ENCODE measurements around the gene CYP4F2. TPM values are rescaled to one million over a fixed set of nuclear protein-coding genes. Genes with fewer than 3 reads are reported as not detected.
"Not testable (repeated sequence)": the region's sequence is repeated elsewhere in the genome, so short reads cannot be mapped to it uniquely, and the experiment has no call there.

Gene CYP4F2
- polyA plus RNA-seq, 1 donor (not counting 4 experiments of a cell fraction or from before 2014, with no cell fraction given): 0.13 TPM

- FAIRE-seq: peak; percentile 80
- dilution Hi-C loops (cut with MboI; ENCODE audit: extremely low pct_ligation_motif_present, low sequenced_read_pairs): no loop called here
- no peaks in the 10 kb centered on the region for H4K20me1 ChIP-seq (ENCODE audit: control insufficient read depth, extremely low read depth, insufficient read depth, low read length)
Measured at GRCh38 chr19:15836330-15837220, 61.3 kb downstream of the CYP4F2 start.

DNA sequence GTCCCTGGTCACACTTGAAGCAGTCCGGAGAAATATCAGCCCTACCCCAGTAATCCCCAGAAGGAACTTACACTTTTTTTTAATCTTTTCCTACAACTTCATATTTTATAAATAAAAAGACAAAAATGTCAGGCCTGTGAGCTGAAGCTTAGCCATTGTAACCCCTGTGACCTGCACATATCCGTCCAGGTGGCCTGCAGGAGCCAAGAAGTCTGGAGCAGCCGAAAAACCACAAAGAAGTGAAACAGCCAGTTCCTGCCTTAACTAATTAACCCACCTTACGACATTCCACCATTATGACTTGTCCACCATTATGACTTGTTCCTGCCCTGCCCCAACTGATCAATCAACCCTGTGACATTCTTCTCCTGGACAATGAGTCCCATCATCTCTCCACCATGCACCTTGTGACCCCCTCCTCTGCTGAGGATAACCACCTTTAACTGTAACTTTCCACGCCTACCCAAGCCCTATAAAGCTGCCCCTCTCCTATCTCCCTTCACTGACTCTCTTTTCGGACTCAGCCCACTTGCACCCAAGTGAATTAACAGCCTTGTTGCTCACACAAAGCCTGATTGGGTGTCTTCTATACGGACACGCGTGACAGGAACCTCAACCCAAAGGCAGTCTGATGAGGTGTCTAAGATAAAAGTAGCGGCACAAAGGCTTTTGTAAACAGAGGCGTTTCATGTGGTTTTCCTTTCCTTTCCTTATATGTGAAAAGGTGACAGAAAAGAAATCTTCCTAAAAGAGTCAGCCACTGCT, 62.1 kb downstream of the CYP4F2 start:
- Histone ChIP-seq H3K4me2 (ENCODE audit: control insufficient read depth, extremely low read depth, insufficient read depth, low read depth, low read length) (peak overlapping the region; percentile 99), H3K27ac (ENCODE audit: control insufficient read depth, insufficient read depth, low read length) (peak overlapping the region; percentile 99), H3K4me3 (ENCODE audit: control insufficient read depth in 2 of 3, extremely low read depth in 1 of 3, insufficient read depth in 2 of 3, low read depth in 1 of 3, low read length in 3 of 3) (peak overlapping the region; percentile 41 to 86 (median 66)), H2AFZ (ENCODE audit: control insufficient read depth, low read length) (peak overlapping the region; percentile 49), H3K9ac (ENCODE audit: control insufficient read depth, extremely low read depth, insufficient read depth, low read length) (peak overlapping the region; percentile 95), H3K4me1 (ENCODE audit: control insufficient read depth, extremely low read depth, insufficient read depth, low read length) (peaks cover 43% of the 10 kb centered on the region)
- H3K79me2 ChIP-seq (ENCODE audit: control insufficient read depth, insufficient read depth, low read length); H3K27me3 ChIP-seq (ENCODE audit: control insufficient read depth, extremely low read depth, insufficient read depth, low read length); dilution Hi-C loops (cut with MboI; ENCODE audit: extremely low pct_ligation_motif_present, low sequenced_read_pairs); H3K36me3 ChIP-seq (ENCODE audit: control insufficient read depth in 2 of 2, extremely low read depth in 1 of 2, insufficient read depth in 2 of 2, low read length in 2 of 2); H3K9me1 ChIP-seq (ENCODE audit: control insufficient read depth, extremely low read depth, insufficient read depth, low read length); H3K9me3 ChIP-seq (ENCODE audit: control insufficient read depth, low read depth, low read length); H4K20me1 ChIP-seq (ENCODE audit: control insufficient read depth, extremely low read depth, insufficient read depth, low read length): not testable (repeated sequence)
- peak; percentile 43 for FAIRE-seq
- DNase-seq (ENCODE audit: low read depth, low spot score): peak; percentile 19

More at GRCh38 chr19:15836330-15837220, 61.3 kb downstream of the CYP4F2 start:
- no peak for TF ChIP-seq EZH2 (IDR thresholded peaks at IDR 0.05; ENCODE audit: low read length)
- TF ChIP-seq, protein P1, sequence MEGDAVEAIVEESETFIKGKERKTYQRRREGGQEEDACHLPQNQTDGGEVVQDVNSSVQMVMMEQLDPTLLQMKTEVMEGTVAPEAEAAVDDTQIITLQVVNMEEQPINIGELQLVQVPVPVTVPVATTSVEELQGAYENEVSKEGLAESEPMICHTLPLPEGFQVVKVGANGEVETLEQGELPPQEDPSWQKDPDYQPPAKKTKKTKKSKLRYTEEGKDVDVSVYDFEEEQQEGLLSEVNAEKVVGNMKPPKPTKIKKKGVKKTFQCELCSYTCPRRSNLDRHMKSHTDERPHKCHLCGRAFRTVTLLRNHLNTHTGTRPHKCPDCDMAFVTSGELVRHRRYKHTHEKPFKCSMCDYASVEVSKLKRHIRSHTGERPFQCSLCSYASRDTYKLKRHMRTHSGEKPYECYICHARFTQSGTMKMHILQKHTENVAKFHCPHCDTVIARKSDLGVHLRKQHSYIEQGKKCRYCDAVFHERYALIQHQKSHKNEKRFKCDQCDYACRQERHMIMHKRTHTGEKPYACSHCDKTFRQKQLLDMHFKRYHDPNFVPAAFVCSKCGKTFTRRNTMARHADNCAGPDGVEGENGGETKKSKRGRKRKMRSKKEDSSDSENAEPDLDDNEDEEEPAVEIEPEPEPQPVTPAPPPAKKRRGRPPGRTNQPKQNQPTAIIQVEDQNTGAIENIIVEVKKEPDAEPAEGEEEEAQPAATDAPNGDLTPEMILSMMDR (optimal IDR thresholded peaks at IDR 0.05 in 1 of 3, IDR thresholded peaks at IDR 0.05 in 1 of 3, conservative IDR thresholded peaks at IDR 0.05 in 1 of 3; ENCODE audit: extremely low read depth in 1 of 3, insufficient read depth in 2 of 3, low read length in 3 of 3): no peak
- Histone ChIP-seq H3K9me1 (ENCODE audit: control insufficient read depth, extremely low read depth, insufficient read depth, low read length) (no peaks in the 10 kb centered on the region), H2AFZ (ENCODE audit: control insufficient read depth, low read length) (peak overlapping the region; percentile 74), H3K36me3 (ENCODE audit: control insufficient read depth in 2 of 2, extremely low read depth in 1 of 2, insufficient read depth in 2 of 2, low read length in 2 of 2) (no peaks in the 10 kb centered on the region), H3K4me2 (ENCODE audit: control insufficient read depth, extremely low read depth, insufficient read depth, low read depth, low read length) (peak overlapping the region; percentile 99), H3K4me3 (ENCODE audit: control insufficient read depth in 2 of 3, extremely low read depth in 1 of 3, insufficient read depth in 2 of 3, low read depth in 1 of 3, low read length in 3 of 3) (peak overlapping the region; percentile 41 to 86 (median 66)), H3K79me2 (ENCODE audit: control insufficient read depth, insufficient read depth, low read length) (no peaks in the 10 kb centered on the region), H3K9me3 (ENCODE audit: control insufficient read depth, low read depth, low read length) (no peaks in the 10 kb centered on the region), H3K27ac (ENCODE audit: control insufficient read depth, insufficient read depth, low read length) (peak overlapping the region; percentile 99), H3K4me1 (ENCODE audit: control insufficient read depth, extremely low read depth, insufficient read depth, low read length) (peaks cover 43% of the 10 kb centered on the region), H3K27me3 (ENCODE audit: control insufficient read depth, extremely low read depth, insufficient read depth, low read length) (no peaks in the 10 kb centered on the region), H3K9ac (ENCODE audit: control insufficient read depth, extremely low read depth, insufficient read depth, low read length) (peak overlapping the region; percentile 95)
- DNase-seq (ENCODE audit: low read depth, low spot score): peak; percentile 84

DNA sequence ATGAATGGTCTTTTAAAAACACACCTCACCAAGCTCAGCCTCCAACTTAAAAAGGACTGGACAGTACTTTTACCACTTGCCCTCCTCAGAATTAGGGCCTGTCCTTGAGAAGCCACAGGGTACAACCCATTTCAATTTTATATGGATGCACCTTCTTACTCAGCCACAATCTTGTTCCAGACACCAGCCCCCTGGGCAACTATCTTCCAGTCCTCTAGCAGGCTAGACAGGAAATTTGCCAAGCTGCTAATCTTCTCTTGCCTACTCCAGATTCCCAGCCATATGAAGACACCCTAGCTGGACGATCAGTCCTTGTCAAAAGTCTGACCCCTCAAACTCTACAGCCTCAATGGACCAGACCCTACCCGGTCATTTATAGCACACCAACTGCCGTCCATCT, 63.6 kb downstream of the CYP4F2 start:
- dilution Hi-C loops (cut with MboI; ENCODE audit: extremely low pct_ligation_motif_present, low sequenced_read_pairs); H3K27ac ChIP-seq (ENCODE audit: control insufficient read depth, insufficient read depth, low read length); H3K9me1 ChIP-seq (ENCODE audit: control insufficient read depth, extremely low read depth, insufficient read depth, low read length); H3K4me2 ChIP-seq (ENCODE audit: control insufficient read depth, extremely low read depth, insufficient read depth, low read depth, low read length); H3K79me2 ChIP-seq (ENCODE audit: control insufficient read depth, insufficient read depth, low read length); H2AFZ ChIP-seq (ENCODE audit: control insufficient read depth, low read length); H3K4me3 ChIP-seq (ENCODE audit: control insufficient read depth in 2 of 3, extremely low read depth in 1 of 3, insufficient read depth in 2 of 3, low read depth in 1 of 3, low read length in 3 of 3); H3K27me3 ChIP-seq (ENCODE audit: control insufficient read depth, extremely low read depth, insufficient read depth, low read length); DNase-seq (ENCODE audit: low read depth, low spot score); H3K9me3 ChIP-seq (ENCODE audit: control insufficient read depth, low read depth, low read length); H3K9ac ChIP-seq (ENCODE audit: control insufficient read depth, extremely low read depth, insufficient read depth, low read length); FAIRE-seq; H4K20me1 ChIP-seq (ENCODE audit: control insufficient read depth, extremely low read depth, insufficient read depth, low read length); H3K36me3 ChIP-seq (ENCODE audit: control insufficient read depth in 2 of 2, extremely low read depth in 1 of 2, insufficient read depth in 2 of 2, low read length in 2 of 2): not testable (repeated sequence)
- H3K4me1 ChIP-seq (ENCODE audit: control insufficient read depth, extremely low read depth, insufficient read depth, low read length): peaks cover 45% of the 10 kb centered on the region

Measured in keratinocyte (primary cell).